Stomach (tissue), 19 donors: ENCODE data around the gene ADRM1. TPM values are rescaled to one million over a fixed set of nuclear protein-coding genes. Genes with fewer than 3 reads are reported as not detected.
A peak's percentile ranks its signal among the peaks of the same experiment; 100 is the strongest.

Source experiments
- DNase-seq, 2 donors: peaks; one replicate each; pipeline versions ENCODE4 v3.0.0 to v3.0.0-alpha.2; 2013 to 2019
- H3K27ac ChIP-seq, 5 donors: fragments of 200-600 bp in 4 of 5; sonication (generic) in 4 of 5; one replicate each; pipeline ENCODE4 v1.5.1; 2013 to 2019; ENCODE audit warnings: mild to moderate bottlenecking in 1 of 5, moderate library complexity in 1 of 5
- H3K27me3 ChIP-seq, 3 donors: fragments of 200-600 bp; sonication (generic); one replicate each; pipeline ENCODE4 v1.5.1; 2017 to 2019; ENCODE audit warnings: mixed run types in 1 of 3
- H3K36me3 ChIP-seq, 4 donors: fragments of 200-600 bp; sonication (generic); 1 replicate in 3 of 4; 2 replicates in 1 of 4; pipeline ENCODE4 v1.5.1; 2016 to 2019
- H3K4me1 ChIP-seq, 4 donors: fragments of 200-600 bp; sonication (generic); one replicate each; pipeline ENCODE4 v1.5.1; 2016 to 2019
- H3K4me3 ChIP-seq, 4 donors: fragments of 200-600 bp; sonication (generic) in 3 of 4; one replicate each; pipeline ENCODE4 v1.5.1; 2016 to 2019; ENCODE audit warnings: mild to moderate bottlenecking in 1 of 4
- H3K9me3 ChIP-seq, 4 donors: fragments of 200-600 bp; sonication (generic); one replicate each; pipeline ENCODE4 v1.5.1; 2016 to 2019
- EP300 ChIP-seq: sonication (generic); formaldehyde crosslinking; IDR thresholded peaks from one replicate; pipeline ENCODE4 v1.6.1; 2017; ENCODE audit warnings: antibody characterized with exemption
- POLR2A ChIP-seq, 4 donors: fragments of 450-650 bp; IDR thresholded peaks; one replicate each; pipeline ENCODE4 v1.6.1; 2016; ENCODE audit warnings: antibody characterized with exemption in 4 of 4, control low read depth in 2 of 4, mild to moderate bottlenecking in 1 of 4, moderate library complexity in 1 of 4
- POLR2AphosphoS5 ChIP-seq, 3 donors: sonication (generic); formaldehyde crosslinking; IDR thresholded peaks; one replicate each; pipeline ENCODE4 v1.6.1; 2016; ENCODE audit warnings: antibody characterized with exemption in 3 of 3
- WGBS, 5 donors: extraction: QIAGEN DNeasy Blood & Tissue Kit in 3 of 5; methylation state at CpG; one replicate each; pipeline versions ENCODE4 v1.1.5 to v1.1.7; 2013 to 2018; 5-methylcytosine and 5-hydroxymethylcytosine counted together
- intact Hi-C: fragments of 100-400 bp; cut with DNase I; formaldehyde crosslinking; loops from one replicate; pipeline ENCODE4 v1.15.1; 2023; ENCODE audit warnings: low total_unique reads
- long read RNA-seq, 10 donors: transcript quantifications; one replicate each; lab custom pipeline, GENCODE V29; 2026
- polyA plus RNA-seq, 3 donors: library from polyadenylated mRNA; stranded (reverse); fragments of 200-250 nt; gene quantifications; one replicate each; pipeline ENCODE4 v1.2.3, GENCODE V29; 2013
- total RNA-seq, 5 donors: library from RNA; depleted of rRNA; stranded (reverse); fragments of >200 nt; gene quantifications; one replicate each; pipeline versions ENCODE4 v1.1.0 to v1.2.3, GENCODE V29; 2014 to 2016
- TF ChIP-seq, protein P1 (sequence below), 7 experiments: fragments of 450-650 bp in 4 of 7; fragments of 200-600 bp in 3 of 7; sonication (generic) in 3 of 7; IDR thresholded peaks; one replicate each; pipeline ENCODE4 v1.5.1; 2016 to 2019; ENCODE audit warnings: antibody characterized with exemption in 7 of 7, control low read depth in 2 of 7, mild to moderate bottlenecking in 1 of 7
- donor health status: healthy with polysubstance abuse.
- donor health status: Bipolar disorder and iron deficiency.
- donor health status: healthy.

ADRM1 gene, protein sequence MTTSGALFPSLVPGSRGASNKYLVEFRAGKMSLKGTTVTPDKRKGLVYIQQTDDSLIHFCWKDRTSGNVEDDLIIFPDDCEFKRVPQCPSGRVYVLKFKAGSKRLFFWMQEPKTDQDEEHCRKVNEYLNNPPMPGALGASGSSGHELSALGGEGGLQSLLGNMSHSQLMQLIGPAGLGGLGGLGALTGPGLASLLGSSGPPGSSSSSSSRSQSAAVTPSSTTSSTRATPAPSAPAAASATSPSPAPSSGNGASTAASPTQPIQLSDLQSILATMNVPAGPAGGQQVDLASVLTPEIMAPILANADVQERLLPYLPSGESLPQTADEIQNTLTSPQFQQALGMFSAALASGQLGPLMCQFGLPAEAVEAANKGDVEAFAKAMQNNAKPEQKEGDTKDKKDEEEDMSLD
- total RNA-seq (100 to 1,000 TPM in 2 of 5 donors, 10 to 100 TPM in 3; 42.0 to 130 (median 68.4) TPM), polyA plus RNA-seq (10 to 100 TPM; 82.3 to 91.3 (median 85.0) TPM)
- long read RNA-seq, donor 1, transcript ADRM1-201 (10 exons, 1,478 nt), result major isoform, 9 of 15 reads
- long read RNA-seq, donor 1, partial matches to known transcripts, result 5 of 15 reads
- long read RNA-seq, donor 1, other reads (novel, unspliced or antisense), result 0 of 15 reads
- long read RNA-seq, donor 2, transcript ADRM1-201 (10 exons, 1,478 nt), result major isoform, 15 of 15 reads
- long read RNA-seq, donor 2, partial matches to known transcripts, result 0 of 15 reads
- long read RNA-seq, donor 2, other reads (novel, unspliced or antisense), result 0 of 15 reads
- long read RNA-seq, donor 3, transcript ADRM1-201 (10 exons, 1,478 nt), result major isoform, 5 of 15 reads
- long read RNA-seq, donor 3, partial matches to known transcripts, result 9 of 15 reads
- long read RNA-seq, donor 3, other reads (novel, unspliced or antisense), result 0 of 15 reads
- long read RNA-seq, donor 4, partial matches to known transcripts, result 0 of 2 reads
- long read RNA-seq, donor 4, other reads (novel, unspliced or antisense), result 0 of 2 reads
- long read RNA-seq, donor 5, transcript ADRM1-201 (10 exons, 1,478 nt), result major isoform, 16 of 30 reads
- long read RNA-seq, donor 5, partial matches to known transcripts, result 14 of 30 reads
- long read RNA-seq, donor 5, other reads (novel, unspliced or antisense), result 0 of 30 reads
- long read RNA-seq, donor 6, transcript ADRM1-201 (10 exons, 1,478 nt), result major isoform, 36 of 120 reads
- long read RNA-seq, donor 6, partial matches to known transcripts, result 77 of 120 reads
- long read RNA-seq, donor 6, other reads (novel, unspliced or antisense), result 5 of 120 reads
- long read RNA-seq, donor 7, transcript ADRM1-201 (10 exons, 1,478 nt), result major isoform, 9 of 34 reads
- long read RNA-seq, donor 7, partial matches to known transcripts, result 16 of 34 reads
- long read RNA-seq, donor 7, other reads (novel, unspliced or antisense), result 9 of 34 reads
- long read RNA-seq, donor 8, transcript ADRM1-201 (10 exons, 1,478 nt), result major isoform, 11 of 12 reads
- long read RNA-seq, donor 8, partial matches to known transcripts, result 0 of 12 reads
- long read RNA-seq, donor 8, other reads (novel, unspliced or antisense), result 0 of 12 reads
- long read RNA-seq, donor 9, transcript ADRM1-201 (10 exons, 1,478 nt), result major isoform, 6 of 16 reads
- long read RNA-seq, donor 9, partial matches to known transcripts, result 10 of 16 reads
- long read RNA-seq, donor 9, other reads (novel, unspliced or antisense), result 0 of 16 reads
- long read RNA-seq, donor 10, transcript ADRM1-201 (10 exons, 1,478 nt), result major isoform, 6 of 6 reads
- long read RNA-seq, donor 10, partial matches to known transcripts, result 0 of 6 reads
- long read RNA-seq, donor 10, other reads (novel, unspliced or antisense), result 0 of 6 reads

- H3K27ac ChIP-seq, result peak within 1 kb of the TSS; percentile 96 to 99 (median 97)
- no peaks in the 10 kb centered on the region for H3K9me3 ChIP-seq
- TF ChIP-seq, protein P1, sequence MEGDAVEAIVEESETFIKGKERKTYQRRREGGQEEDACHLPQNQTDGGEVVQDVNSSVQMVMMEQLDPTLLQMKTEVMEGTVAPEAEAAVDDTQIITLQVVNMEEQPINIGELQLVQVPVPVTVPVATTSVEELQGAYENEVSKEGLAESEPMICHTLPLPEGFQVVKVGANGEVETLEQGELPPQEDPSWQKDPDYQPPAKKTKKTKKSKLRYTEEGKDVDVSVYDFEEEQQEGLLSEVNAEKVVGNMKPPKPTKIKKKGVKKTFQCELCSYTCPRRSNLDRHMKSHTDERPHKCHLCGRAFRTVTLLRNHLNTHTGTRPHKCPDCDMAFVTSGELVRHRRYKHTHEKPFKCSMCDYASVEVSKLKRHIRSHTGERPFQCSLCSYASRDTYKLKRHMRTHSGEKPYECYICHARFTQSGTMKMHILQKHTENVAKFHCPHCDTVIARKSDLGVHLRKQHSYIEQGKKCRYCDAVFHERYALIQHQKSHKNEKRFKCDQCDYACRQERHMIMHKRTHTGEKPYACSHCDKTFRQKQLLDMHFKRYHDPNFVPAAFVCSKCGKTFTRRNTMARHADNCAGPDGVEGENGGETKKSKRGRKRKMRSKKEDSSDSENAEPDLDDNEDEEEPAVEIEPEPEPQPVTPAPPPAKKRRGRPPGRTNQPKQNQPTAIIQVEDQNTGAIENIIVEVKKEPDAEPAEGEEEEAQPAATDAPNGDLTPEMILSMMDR (IDR thresholded peaks at IDR 0.05), result peak in 6 of 7 experiments; percentile 82 to 98 (median 96)
- TF ChIP-seq POLR2A (IDR thresholded peaks at IDR 0.05) (no peak), EP300 (no peak), POLR2AphosphoS5 (IDR thresholded peaks at IDR 0.05) (peak; percentile 50 to 93 (median 73))
- H3K36me3 ChIP-seq, result peaks cover 23 to 51% (median 49%) of the 10 kb centered on the region in 4 donors
- peak within 1 kb of the TSS; percentile 78 to 92 (median 82) for H3K4me3 ChIP-seq
- intact Hi-C loops, result loop anchor here (5.0 kb wide), 1 partner anchor 80 kb away; no protein-coding TSS in a partner anchor
- WGBS, 5 donors, result 0% methylated on average over 25 to 81 of the region's 81 CpGs
- DNase-seq, result peak; percentile 97 to 99
- no peaks in the 10 kb centered on the region for H3K27me3 ChIP-seq
- H3K4me1 ChIP-seq, result peaks cover 26 to 53% (median 40%) of the 10 kb centered on the region in 4 donors
These were observed at the start of gene ADRM1 for GRCh38 chr20:62302341-62303061. TSS of gene ADRM1 (plus strand) at chr20:62302997. CDS start at chr20:62303569, 572 bp downstream.

DNA sequence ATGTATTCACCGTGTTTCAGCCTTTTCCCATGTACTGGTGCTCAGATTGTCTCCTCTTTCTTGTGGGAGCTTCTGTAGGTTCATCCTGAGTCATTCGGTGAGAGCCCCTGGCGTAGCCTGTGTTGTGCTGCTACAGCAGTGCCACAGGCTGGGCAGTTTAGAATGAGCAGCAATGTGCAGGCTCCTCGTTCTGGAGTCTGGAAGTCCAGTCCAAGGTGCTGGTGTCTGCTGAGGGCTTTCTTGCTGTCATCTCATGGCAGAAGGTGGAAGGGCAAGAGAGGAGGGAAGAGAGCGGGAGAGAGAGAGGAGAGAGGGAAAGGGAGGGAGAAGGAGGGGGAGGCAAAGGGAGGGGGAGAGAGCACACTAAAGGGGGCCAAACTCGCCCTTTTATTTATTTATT, 49.4 kb upstream of the ADRM1 start:
- WGBS, 5 donors, result 76 to 93% (median 84%) methylated on average over 6 of the region's 6 CpGs
- H3K9me3 ChIP-seq, result no peaks in the 10 kb centered on the region
- no peak overlapping the region for H3K27ac ChIP-seq
- TF ChIP-seq POLR2AphosphoS5 (IDR thresholded peaks at IDR 0.05) (no peak), POLR2A (IDR thresholded peaks at IDR 0.05) (no peak), EP300 (no peak)
- TF ChIP-seq, protein P1 (IDR thresholded peaks at IDR 0.05), result no peak
- H3K36me3 ChIP-seq, result peaks cover 7 to 48% (median 41%) of the 10 kb centered on the region in 4 donors
- no peaks in the 10 kb centered on the region for H3K27me3 ChIP-seq
- intact Hi-C loops, result no loop called here
- no peak overlapping the region for H3K4me3 ChIP-seq
- DNase-seq, result no peak
- H3K4me1 ChIP-seq, result peaks cover 0 to 35% (median 15%) of the 10 kb centered on the region in 4 donors

DNA sequence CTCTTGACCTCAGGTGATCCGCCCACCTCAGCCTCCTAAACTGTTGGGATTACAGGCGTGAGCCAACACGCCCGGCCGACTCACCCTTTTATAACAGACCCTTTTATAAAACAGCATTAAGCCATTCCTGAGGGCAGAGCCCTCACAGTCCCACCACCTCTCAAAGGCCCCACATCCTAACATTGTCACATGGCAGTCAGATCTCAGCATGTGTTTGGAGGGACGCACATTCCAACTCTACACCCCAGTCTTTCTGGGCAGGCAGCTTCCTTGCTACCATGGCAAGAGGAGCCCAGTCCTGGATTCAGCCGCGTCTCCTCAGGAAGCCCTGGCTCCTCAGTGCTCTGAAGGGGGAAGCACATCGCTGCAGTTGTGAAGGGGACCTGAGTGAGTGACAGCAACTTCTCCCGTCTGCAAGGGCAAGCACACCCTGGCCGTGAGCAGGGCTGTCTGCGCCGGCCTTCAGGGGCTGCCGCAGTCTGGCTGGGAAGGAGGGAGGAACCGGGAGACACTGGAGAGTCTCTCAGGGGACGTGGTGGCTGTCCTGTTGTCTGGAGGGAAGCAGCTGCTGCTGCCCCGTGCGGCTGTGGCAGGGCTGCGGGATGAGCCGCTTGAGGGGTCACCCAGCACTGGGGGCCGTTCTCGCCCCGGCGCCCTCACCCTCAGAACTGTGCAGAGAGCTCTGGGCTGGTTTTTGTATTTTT, 48.6 kb upstream of the ADRM1 start:
- Histone ChIP-seq H3K9me3 (no peaks in the 10 kb centered on the region), H3K27me3 (no peaks in the 10 kb centered on the region), H3K27ac (no peak overlapping the region), H3K36me3 (peaks cover 12 to 56% (median 49%) of the 10 kb centered on the region in 4 donors), H3K4me1 (peaks cover 0 to 42% (median 17%) of the 10 kb centered on the region in 4 donors), H3K4me3 (no peak overlapping the region)
- TF ChIP-seq POLR2A (IDR thresholded peaks at IDR 0.05) (no peak), EP300 (no peak), POLR2AphosphoS5 (IDR thresholded peaks at IDR 0.05) (no peak)
- TF ChIP-seq, protein P1 (IDR thresholded peaks at IDR 0.05), result no peak
- intact Hi-C loops, result no loop called here
- no peak for DNase-seq
- WGBS, 5 donors, result 80 to 88% (median 84%) methylated on average over 13 to 24 of the region's 24 CpGs
